ENCODE measurements around the gene KMT2A.

KMT2A gene

GRCh38 chr11:118442908-118443589, 6.8 kb downstream of the KMT2A start:
- Histone ChIP-seq H3K27me3 (no peaks in the 10 kb centered on the region), H3K9me3 (no peaks in the 10 kb centered on the region), H3K36me3 (no peaks in the 10 kb centered on the region), H3K4me1 (ENCODE audit: control insufficient read depth in 1 of 2, insufficient read depth in 1 of 2, low read depth in 1 of 2, low read length in 1 of 2) (peaks cover 9 to 14% of the 10 kb centered on the region in 2 experiments), H3K27ac (no peak overlapping the region), H3K4me3 (ENCODE audit: low read depth in 1 of 2, low read length in 1 of 2) (no peak overlapping the region)
- no peak for TF ChIP-seq CTCF (IDR thresholded peaks at IDR 0.05)

GRCh38 chr11:118443590-118444218, 7.4 kb downstream of the KMT2A start:
- Histone ChIP-seq H3K27me3 (no peaks in the 10 kb centered on the region), H3K4me3 (ENCODE audit: low read depth in 1 of 2, low read length in 1 of 2) (no peak overlapping the region), H3K4me1 (ENCODE audit: control insufficient read depth in 1 of 2, insufficient read depth in 1 of 2, low read depth in 1 of 2, low read length in 1 of 2) (peaks cover 5 to 11% of the 10 kb centered on the region in 2 experiments), H3K9me3 (no peaks in the 10 kb centered on the region), H3K36me3 (no peaks in the 10 kb centered on the region), H3K27ac (no peak overlapping the region)
- TF ChIP-seq CTCF (IDR thresholded peaks at IDR 0.05): no peak

- Histone ChIP-seq H3K36me3 (no peaks in the 10 kb centered on the region), H3K27ac (no peak overlapping the region), H3K4me3 (ENCODE audit: low read depth in 1 of 2, low read length in 1 of 2) (no peak overlapping the region), H3K9me3 (no peaks in the 10 kb centered on the region), H3K4me1 (ENCODE audit: control insufficient read depth in 1 of 2, insufficient read depth in 1 of 2, low read depth in 1 of 2, low read length in 1 of 2) (peaks cover 3 to 5% of the 10 kb centered on the region in 2 experiments), H3K27me3 (no peaks in the 10 kb centered on the region)
- no peak for TF ChIP-seq CTCF (IDR thresholded peaks at IDR 0.05)
Observed at GRCh38 chr11:118447423-118447822, 11.1 kb downstream of the KMT2A start.

- Histone ChIP-seq H3K27me3 (no peaks in the 10 kb centered on the region), H3K4me3 (ENCODE audit: low read depth in 1 of 2, low read length in 1 of 2) (no peak overlapping the region), H3K9me3 (no peaks in the 10 kb centered on the region), H3K27ac (no peak overlapping the region), H3K4me1 (ENCODE audit: control insufficient read depth in 1 of 2, insufficient read depth in 1 of 2, low read depth in 1 of 2, low read length in 1 of 2) (peaks cover 3 to 5% of the 10 kb centered on the region in 2 experiments), H3K36me3 (no peaks in the 10 kb centered on the region)
- TF ChIP-seq CTCF (IDR thresholded peaks at IDR 0.05): no peak
Observed at GRCh38 chr11:118448294-118448693, 12.0 kb downstream of the KMT2A start.

- Histone ChIP-seq H3K36me3 (no peaks in the 10 kb centered on the region), H3K4me3 (ENCODE audit: low read depth in 1 of 2, low read length in 1 of 2) (no peak overlapping the region), H3K9me3 (no peaks in the 10 kb centered on the region), H3K4me1 (ENCODE audit: control insufficient read depth in 1 of 2, insufficient read depth in 1 of 2, low read depth in 1 of 2, low read length in 1 of 2) (peaks cover 3 to 5% of the 10 kb centered on the region in 2 experiments), H3K27ac (no peak overlapping the region), H3K27me3 (no peaks in the 10 kb centered on the region)
- TF ChIP-seq CTCF (IDR thresholded peaks at IDR 0.05): no peak
Observed at GRCh38 chr11:118449316-118449918, 13.1 kb downstream of the KMT2A start.

Measured in neutrophil (primary cell).